ENCODE data around the gene DHX16. TPM values are rescaled to one million over a fixed set of nuclear protein-coding genes. Genes with fewer than 3 reads are reported as not detected.
"Not testable (repeated sequence)": the region's sequence is repeated elsewhere in the genome, so short reads cannot be mapped to it uniquely, and the experiment has no call there.

DHX16 gene
- total and polyA plus RNA-seq, 2 experiments from 2014 or later = 16.0 to 31.3 TPM

DNA sequence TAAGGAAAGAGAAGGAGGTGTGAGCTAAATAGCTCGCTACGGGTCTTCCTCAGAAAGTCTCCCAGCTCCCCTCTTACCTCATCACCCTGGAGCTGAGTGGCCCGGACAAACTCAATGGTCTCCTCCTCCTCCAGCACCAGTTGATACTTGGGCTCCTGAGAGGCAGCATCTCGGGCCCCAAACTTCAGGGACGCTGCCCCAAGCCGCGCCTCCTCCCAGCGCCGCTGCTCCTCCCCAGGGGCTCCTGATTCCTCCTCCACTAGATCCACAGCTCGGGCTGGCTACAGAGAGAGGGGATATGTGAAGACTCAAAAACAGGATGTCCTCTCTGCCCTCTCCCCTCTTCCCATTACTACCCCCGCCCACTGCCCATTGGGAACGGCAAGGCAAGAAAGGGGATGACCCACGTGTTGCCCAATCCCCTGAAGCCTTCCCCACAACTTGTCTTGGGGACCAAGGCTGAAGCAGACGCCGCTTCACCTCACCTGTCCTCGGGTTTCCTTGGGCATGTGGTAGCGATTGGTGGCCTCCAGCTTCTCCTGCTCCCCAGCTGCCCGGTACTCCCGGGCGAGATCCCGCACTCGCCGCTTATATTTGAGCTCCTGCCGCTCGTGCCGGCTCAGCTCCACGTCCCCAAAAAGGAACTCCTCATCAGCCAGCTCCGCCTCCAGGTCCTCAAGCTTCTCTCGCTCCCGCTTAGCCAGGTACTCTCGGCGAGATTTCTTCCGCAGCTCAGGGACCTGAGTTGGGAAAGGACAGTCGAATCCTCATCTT, 7.6 kb downstream of the DHX16 start:
- no peaks in the 10 kb centered on the region for H3K27me3 Mint-ChIP-seq (ENCODE audit: insufficient read depth, low read depth, poor library complexity)
- no peak for TF ChIP-seq POLR2AphosphoS5 (IDR thresholded peaks at IDR 0.05; ENCODE audit: low read depth)
- TF ChIP-seq REST (IDR thresholded peaks at IDR 0.05; ENCODE audit: unreplicated experiment) = no peak
- TF ChIP-seq ETS1 (IDR thresholded peaks at IDR 0.05) = no peak
- peaks cover 54% of the 10 kb centered on the region for H3K36me3 Mint-ChIP-seq (ENCODE audit: low read depth)
- Histone ChIP-seq H4K20me1 (replicated peaks; ENCODE audit: insufficient read depth) (peaks cover 6% of the 10 kb centered on the region; the same call in 1 of the 2 replicates), H2AFZ (no peak overlapping the region), H3K36me3 (ENCODE audit: insufficient read depth) (peaks cover 20% of the 10 kb centered on the region; the same call in 1 of the 2 replicates), H3K27me3 (ENCODE audit: insufficient read depth) (no peaks in the 10 kb centered on the region), H3F3A (replicated peaks; ENCODE audit: low read depth) (no peaks in the 10 kb centered on the region; the same call in 1 of the 2 replicates), H3K4me1 (ENCODE audit: insufficient read depth) (no peaks in the 10 kb centered on the region), H3K27ac (ENCODE audit: low read depth) (no peak overlapping the region), H3K4me3 (no peak overlapping the region), H3K4me2 (no peak overlapping the region), H3K9me2 (ENCODE audit: insufficient read depth) (no peaks in the 10 kb centered on the region), H3K79me2 (replicated peaks; ENCODE audit: insufficient read depth) (no peaks in the 10 kb centered on the region)
- H3K9me3 Mint-ChIP-seq = no peaks in the 10 kb centered on the region
- DNase-seq (ENCODE audit: low spot score) (no peak), ATAC-seq (no peak)
- H3K4me3 Mint-ChIP-seq = no peak overlapping the region
- no peaks in the 10 kb centered on the region for H3K4me1 Mint-ChIP-seq
- no peak overlapping the region for H3K27ac Mint-ChIP-seq

DNA sequence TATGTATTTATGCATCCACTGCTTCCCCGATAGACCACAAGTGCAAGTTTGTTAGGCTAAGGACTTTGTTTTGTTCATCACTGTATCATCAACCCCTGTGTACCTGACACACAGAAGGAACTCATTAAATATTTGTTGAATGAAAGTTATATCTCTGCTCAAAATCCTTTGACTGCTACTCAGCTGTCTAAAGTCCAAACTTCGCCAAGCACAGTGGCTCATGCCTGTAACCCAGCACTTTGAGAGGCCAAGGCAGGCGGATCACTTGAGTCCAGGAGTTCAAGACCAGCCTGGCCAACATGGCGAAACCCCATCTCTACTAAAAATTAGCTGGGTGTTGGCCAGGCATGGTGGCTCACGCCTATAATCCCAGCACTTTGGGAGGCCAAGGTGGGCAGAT, 14.9 kb downstream of the DHX16 start:
- H3K4me3 ChIP-seq; H3K27me3 Mint-ChIP-seq (ENCODE audit: insufficient read depth, low read depth, poor library complexity); DNase-seq (ENCODE audit: low spot score); H3K4me2 ChIP-seq; H3K4me1 Mint-ChIP-seq; H2AFZ ChIP-seq; H3F3A ChIP-seq (replicated peaks; ENCODE audit: low read depth); H3K27me3 ChIP-seq (ENCODE audit: insufficient read depth); H3K27ac Mint-ChIP-seq; ATAC-seq; H4K20me1 ChIP-seq (replicated peaks; ENCODE audit: insufficient read depth); H3K9me2 ChIP-seq (ENCODE audit: insufficient read depth); H3K9me3 Mint-ChIP-seq; H3K27ac ChIP-seq (ENCODE audit: low read depth); H3K79me2 ChIP-seq (replicated peaks; ENCODE audit: insufficient read depth); H3K4me3 Mint-ChIP-seq; H3K4me1 ChIP-seq (ENCODE audit: insufficient read depth): not testable (repeated sequence)
- H3K36me3 ChIP-seq (ENCODE audit: insufficient read depth) = peaks cover 17% of the 10 kb centered on the region; the same call in 1 of the 2 replicates
- peaks cover 79% of the 10 kb centered on the region for H3K36me3 Mint-ChIP-seq (ENCODE audit: low read depth)

- H3K4me2 ChIP-seq = no peak overlapping the region
- H3K4me1 Mint-ChIP-seq = no peaks in the 10 kb centered on the region
- H3K36me3 ChIP-seq (ENCODE audit: insufficient read depth) = peaks cover 21% of the 10 kb centered on the region
- no peaks in the 10 kb centered on the region for H3K27me3 ChIP-seq (ENCODE audit: insufficient read depth)
- H4K20me1 ChIP-seq (replicated peaks; ENCODE audit: insufficient read depth) = peaks cover 8% of the 10 kb centered on the region; the same call in 1 of the 2 replicates
- H3F3A ChIP-seq (replicated peaks; ENCODE audit: low read depth) = peaks cover 4% of the 10 kb centered on the region; the same call in 1 of the 2 replicates
- peaks cover 9% of the 10 kb centered on the region for H3K27me3 Mint-ChIP-seq (ENCODE audit: insufficient read depth, low read depth, poor library complexity)
- H3K9me2 ChIP-seq (ENCODE audit: insufficient read depth) = no peaks in the 10 kb centered on the region
- H3K27ac ChIP-seq (ENCODE audit: low read depth) = no peak overlapping the region
- peaks cover 79% of the 10 kb centered on the region for H3K36me3 Mint-ChIP-seq (ENCODE audit: low read depth)
- H3K9me3 Mint-ChIP-seq = no peaks in the 10 kb centered on the region
- ATAC-seq (no peak), DNase-seq (ENCODE audit: low spot score) (no peak)
- no peaks in the 10 kb centered on the region for H3K4me1 ChIP-seq (ENCODE audit: insufficient read depth)
- H3K79me2 ChIP-seq (replicated peaks; ENCODE audit: insufficient read depth) = no peaks in the 10 kb centered on the region
- H3K27ac Mint-ChIP-seq = no peak overlapping the region
- H3K4me3 Mint-ChIP-seq = no peak overlapping the region
- no peak overlapping the region for H3K4me3 ChIP-seq
- no peak overlapping the region for H2AFZ ChIP-seq
- TF ChIP-seq JUNB (IDR thresholded peaks at IDR 0.05; ENCODE audit: unreplicated experiment) (no peak), CREB1 (CRISPR knock-in tag; IDR thresholded peaks at IDR 0.05; ENCODE audit: low read depth) (no peak)
Measured at GRCh38 chr6:30657454-30657853, 15.4 kb downstream of the DHX16 start.

Measured in GM23338 (cell line).